ENCODE measurements around the gene RABEPK.

RABEPK gene

GRCh38 chr9:125254231-125254630 is 53.9 kb downstream of the RABEPK start:
- no peak for DNase-seq

DNA sequence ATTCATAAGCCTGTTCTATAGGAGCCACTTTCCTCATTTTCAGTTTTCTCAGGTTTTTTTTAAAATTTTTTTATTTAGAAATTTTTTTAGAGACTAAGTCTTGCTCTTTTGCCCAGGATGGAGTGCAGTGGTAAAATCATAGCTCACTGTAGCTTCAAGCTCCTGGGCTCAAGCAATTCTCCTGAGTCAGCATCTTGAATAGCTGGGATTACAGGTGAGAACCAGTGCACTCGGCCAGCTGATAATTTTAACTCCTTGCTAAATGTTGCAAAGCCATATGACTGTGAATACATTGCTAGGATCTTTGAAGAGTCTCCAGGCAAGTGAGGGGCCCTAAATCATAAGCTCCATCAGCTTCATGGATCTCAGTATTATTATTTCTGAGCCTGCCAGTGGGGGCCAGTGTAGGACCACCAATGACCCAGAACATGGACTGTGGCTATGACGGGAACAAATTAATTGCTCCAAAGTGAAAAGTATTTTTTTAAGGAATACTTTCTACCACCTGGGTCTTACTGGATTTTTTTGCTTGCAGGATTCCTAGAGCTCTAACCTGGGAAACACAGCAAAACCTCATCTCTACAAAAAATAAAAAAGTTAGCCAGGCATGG is 55.5 kb downstream of the RABEPK start:
- DNase-seq = no peak

GRCh38 chr9:125258160-125258785 is 57.9 kb downstream of the RABEPK start:
- no peak for DNase-seq

DNA sequence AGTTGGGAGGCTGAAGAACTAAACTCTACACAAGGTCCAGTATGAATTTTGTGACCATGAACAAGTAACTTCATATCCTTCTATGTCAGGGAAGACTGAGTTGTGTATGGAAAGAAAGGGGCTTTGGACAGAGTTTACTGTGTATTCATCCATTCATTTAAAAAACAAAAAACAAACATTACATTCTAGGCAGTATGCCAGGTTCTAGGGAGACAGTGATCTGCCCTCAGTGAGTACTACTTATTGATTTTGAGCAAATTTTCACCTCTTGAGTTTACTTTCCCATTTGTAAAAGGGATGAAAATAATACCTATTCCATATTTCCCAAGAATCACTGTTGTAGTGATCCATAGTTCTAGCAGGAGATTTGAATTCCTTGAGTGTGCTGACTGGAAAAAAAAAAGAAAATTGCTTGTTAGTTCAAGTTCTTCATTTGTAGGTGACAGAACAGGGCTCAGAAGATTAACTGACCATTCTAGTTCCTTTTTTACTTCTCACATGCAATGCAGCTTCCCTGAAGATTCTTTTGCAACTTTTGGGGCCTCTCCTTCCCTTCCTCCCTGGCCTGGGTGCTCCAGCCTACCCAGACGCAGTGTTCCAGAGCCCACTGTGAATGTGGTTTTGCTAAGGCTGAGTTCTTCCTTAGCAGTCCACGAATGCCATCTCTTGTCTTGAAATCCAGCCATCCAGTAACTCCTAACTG is 58.6 kb downstream of the RABEPK start:
- DNase-seq = no peak

DNA sequence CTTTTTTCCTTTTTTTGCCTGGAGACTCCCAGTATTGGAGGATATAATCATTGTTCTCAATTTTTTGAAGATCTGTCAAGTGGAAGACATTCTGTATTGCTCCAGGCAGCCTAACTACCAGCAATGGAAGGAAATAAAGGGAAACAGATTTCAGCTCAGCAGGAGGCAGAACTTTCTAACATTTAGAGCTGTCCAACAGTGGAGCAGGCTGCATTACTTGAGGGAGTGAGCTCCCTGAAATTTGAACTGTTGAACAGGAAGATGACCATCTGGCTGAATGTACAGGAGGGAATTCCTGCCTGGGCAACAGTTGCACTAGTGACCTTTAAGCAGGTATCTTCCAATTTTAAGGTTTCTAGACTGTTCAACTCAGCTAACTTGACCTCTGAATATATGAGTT is 60.2 kb downstream of the RABEPK start:
- no peak for DNase-seq

DNA sequence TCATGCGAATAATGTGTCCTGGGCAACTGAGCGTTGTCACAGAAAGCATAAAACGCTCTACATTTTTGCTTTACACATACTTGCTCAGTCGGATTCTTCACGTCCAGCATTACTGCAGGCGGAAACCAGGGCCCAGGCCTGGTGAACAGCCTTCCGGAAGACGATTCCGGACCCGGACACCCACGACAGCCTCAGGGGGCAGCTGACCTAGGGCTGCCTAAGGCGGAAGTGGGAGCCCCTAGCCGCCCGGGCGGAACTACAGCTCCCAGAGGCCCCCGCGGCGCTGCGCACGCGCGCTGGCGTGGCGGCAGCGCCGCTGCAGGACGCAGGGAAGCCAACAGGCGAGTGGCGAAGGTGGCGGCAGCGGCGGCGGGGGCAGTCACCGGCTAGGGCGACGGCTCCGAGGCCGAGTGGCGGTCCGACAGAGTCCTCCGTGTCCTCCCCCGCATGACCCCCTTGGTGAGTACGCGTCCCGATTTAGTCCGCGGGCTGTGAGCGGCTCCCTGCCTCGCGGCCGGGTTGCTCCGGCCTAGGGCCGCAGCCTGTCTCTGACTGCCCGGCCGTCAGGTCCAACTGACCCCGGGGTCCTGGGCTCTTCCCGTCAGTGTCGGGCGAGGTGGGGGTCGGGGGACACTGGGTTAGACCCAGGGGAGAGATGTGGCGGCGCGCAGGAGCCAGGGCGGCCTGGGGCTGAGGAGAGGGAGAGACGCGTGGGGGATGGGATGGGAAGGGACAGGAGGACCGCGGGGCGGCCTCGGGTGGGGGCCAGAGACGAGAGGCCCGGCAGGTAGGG is 61.4 kb downstream of the RABEPK start, which contains the start of gene GAPVD1:
TSS of gene GAPVD1 (plus strand) at position 326 of the 793 bp plus-strand sequence. CDS start 37,096 bp downstream, outside the sequence.
- DNase-seq = peak; percentile 91

DNA sequence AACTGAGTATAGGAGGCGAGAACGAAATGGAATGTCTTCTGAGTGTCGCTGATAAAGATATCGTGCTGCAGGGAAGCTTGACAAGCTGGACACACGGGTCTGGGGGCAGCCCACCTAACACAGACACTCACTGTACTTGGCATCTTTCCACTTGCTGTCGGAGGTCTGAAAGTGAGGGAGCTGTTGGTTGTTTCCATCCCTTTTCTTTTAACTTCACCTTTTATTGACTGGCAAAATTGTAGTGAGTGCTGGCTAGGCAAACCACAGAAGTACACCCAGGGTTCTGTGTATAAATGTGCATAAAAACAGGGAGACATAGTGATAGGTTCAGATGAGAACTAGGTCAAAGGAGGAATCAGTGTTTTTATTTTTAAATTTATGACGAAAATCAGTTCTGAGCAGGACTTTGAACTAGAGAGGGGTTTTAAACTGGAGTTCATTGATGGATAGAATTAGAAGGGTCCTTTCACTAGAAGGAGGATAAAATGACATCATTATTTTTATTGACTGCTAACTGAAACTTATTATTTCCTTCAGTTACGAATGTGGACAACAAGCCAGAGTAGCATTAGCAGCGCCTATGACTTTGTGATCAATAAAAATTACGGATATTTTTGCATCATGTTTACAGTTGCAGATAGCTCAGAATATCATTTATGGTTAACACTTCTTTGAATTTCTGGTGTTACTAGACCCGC is 62.1 kb downstream of the RABEPK start:
- DNase-seq = peak; percentile 33

GRCh38 chr9:125264068-125264467 is 63.7 kb downstream of the RABEPK start:
- DNase-seq = peak; percentile 68

DNA sequence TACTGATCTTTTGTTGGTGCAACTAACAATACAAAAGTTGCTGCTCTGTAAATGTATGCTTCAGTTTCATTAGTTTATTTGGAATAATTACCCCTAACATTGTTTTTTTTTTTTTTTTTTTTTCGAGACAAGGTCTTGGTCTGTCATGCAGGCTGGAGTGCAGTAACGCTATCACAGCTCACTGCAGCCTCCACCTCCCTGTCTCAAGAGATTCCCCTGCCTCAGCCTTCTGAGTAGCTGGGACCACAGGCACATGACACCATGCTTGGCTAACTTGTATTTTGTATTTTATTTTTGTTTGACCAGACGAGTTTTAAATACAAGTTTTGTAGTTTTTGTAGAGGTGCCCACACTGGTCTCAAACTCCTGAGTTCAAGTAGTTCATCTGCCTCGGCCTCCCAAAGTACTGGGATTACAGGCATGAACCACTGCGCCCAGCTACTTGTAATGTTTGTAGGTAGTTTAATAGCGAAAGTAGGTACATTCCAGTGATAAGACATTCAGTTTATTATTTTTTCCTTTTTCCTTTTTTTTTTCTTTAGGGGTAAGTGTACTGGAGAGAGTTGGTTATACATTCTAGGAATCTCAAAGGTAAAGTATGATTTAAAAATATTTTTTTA is 68.2 kb downstream of the RABEPK start:
- no peak for DNase-seq

DNA sequence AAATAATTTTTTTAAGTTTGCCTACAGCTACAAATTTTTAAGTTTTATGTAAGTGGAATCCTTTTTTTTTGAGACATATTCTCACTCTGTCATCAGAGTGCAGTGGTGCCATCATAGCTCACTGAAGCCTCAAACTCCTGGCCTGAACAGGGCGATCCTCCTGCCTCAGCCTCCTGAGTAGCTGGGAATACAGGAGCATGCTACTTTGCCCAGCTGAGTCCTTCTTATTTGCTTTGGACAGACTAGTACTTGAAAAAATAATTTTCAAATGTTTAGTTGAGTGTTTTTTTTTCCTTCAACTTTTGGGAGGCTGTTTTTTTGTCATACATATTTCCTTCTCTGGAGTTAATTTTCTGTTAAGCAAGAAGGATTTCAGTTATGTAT is 68.7 kb downstream of the RABEPK start:
- DNase-seq = no peak

- no peak for DNase-seq
These were observed 70.7 kb downstream of the RABEPK start for GRCh38 chr9:125271081-125271480.

DNA sequence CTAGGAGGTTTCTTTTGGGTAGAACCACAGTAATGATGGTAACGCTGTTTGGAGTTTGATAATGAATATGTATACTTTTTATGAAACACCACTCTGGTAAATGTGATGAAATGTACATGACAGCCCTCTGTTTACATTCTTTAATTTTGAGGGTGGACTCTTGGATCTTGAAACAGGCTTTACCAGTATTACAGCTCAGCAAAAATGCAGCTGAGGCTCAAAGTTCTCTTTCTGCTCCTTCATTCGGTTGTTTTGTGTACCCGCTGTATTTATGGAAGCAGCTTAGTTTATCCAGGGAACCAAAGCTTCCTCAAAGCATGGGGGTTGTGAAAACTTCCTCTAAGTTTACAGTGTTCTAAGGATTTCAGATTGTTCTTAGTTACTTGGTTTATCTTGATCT is 72.4 kb downstream of the RABEPK start:
- DNase-seq = no peak

DNA sequence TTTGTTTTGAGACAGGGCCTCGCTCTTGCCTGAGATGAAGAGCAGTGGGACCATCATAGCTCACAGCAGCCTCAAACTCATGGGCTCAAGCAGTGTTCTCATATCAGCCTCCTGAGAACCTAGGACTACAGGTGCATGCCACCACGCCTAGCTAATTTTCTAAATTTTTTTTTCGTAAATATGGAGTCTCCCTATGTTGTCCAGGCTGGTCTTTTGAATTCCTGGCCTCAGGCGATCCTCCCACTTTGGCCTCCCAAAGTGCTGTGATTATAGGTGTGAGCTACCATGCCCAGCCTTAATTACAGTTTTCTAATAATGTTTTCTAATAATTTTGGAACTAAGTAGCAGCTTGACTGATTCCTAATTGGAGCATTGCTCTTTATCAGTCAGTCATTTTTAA is 76.4 kb downstream of the RABEPK start:
- DNase-seq = no peak

- DNase-seq = no peak
These were observed 77.1 kb downstream of the RABEPK start for GRCh38 chr9:125277411-125277810.

DNA sequence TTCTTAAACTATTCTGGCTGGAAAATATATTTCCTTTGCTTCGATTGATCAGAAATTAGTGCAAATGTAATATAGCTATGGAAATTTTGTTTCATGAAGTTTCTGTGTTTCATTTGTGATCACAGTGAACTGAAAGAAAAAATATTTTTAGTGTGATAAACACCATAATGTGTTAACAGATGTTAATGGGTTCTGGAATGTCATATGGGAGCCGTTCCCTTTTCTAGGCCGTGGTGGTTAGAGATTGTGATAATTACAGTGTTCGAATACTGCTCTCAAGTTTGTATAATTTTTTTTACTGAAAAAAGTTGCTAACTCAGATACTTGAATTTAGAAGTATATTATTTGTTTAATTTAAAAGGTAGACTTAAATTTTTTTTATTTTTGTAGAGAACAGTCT is 80.6 kb downstream of the RABEPK start:
- no peak for DNase-seq
